Fibroblast of lung (primary cell): Measurements from ENCODE around the gene NTRK3.

ENCODE experiments used
- EZH2 ChIP-seq: IDR thresholded peaks from 2 replicates; pipeline ENCODE4 v1.5.1; 2012; ENCODE audit warnings: low read length, control low read depth, mild to moderate bottlenecking; ENCODE audit errors: missing control alignments
- TF ChIP-seq, protein P1 (sequence below), 2 donors: IDR thresholded peaks in 1 of 2; conservative IDR thresholded peaks in 1 of 2; 1 replicate in 1 of 2; 2 replicates in 1 of 2; pipeline ENCODE4 v1.5.1; 2011 to 2012; ENCODE audit warnings: low read length in 2 of 2, control low read depth in 1 of 2, inconsistent platforms in 1 of 2, low read depth in 1 of 2, mild to moderate bottlenecking in 1 of 2

DNA sequence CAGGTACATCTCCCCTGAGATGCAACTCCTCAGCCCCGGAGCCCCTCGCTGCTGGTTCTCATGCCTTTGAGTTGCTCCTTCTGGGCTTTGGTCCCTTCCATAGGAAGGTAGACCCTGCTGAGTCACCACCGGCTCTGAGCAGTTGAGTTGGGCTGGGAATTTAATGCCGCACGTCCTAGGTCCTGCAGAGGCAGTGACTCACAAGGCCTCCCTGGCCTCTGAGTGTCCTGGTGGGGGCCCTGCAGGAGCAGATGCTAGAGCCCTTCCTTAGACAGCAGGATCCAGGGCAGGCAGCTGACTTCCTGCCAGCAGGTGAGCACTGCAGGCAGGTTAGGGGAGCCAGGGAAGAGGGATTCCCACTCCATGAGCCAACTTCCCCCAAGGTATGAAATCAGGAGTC, 5.5 kb upstream of the NTRK3 start:
- TF ChIP-seq EZH2: no peak
- TF ChIP-seq, protein P1, sequence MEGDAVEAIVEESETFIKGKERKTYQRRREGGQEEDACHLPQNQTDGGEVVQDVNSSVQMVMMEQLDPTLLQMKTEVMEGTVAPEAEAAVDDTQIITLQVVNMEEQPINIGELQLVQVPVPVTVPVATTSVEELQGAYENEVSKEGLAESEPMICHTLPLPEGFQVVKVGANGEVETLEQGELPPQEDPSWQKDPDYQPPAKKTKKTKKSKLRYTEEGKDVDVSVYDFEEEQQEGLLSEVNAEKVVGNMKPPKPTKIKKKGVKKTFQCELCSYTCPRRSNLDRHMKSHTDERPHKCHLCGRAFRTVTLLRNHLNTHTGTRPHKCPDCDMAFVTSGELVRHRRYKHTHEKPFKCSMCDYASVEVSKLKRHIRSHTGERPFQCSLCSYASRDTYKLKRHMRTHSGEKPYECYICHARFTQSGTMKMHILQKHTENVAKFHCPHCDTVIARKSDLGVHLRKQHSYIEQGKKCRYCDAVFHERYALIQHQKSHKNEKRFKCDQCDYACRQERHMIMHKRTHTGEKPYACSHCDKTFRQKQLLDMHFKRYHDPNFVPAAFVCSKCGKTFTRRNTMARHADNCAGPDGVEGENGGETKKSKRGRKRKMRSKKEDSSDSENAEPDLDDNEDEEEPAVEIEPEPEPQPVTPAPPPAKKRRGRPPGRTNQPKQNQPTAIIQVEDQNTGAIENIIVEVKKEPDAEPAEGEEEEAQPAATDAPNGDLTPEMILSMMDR (conservative IDR thresholded peaks at IDR 0.05 in 1 of 2, IDR thresholded peaks at IDR 0.05 in 1 of 2; ENCODE audit: low read depth in 1 of 2, low read length in 2 of 2): no peak
